B cell (primary cell): ENCODE results near the gene MXRA8. TPM values are rescaled to one million over a fixed set of nuclear protein-coding genes. Genes with fewer than 3 reads are reported as not detected.

Experiments used
- ATAC-seq: fragments of 200-7000 bp; cut with Tn5 transposase; one replicate; pipeline ENCODE4 v1.10.0; 2021; ENCODE audit warnings: low read depth, mild to moderate bottlenecking, moderate number of reproducible peaks, moderate library complexity
- CTCF ChIA-PET: fragments of 350-600 bp; sonication (Branson Sonifier 250); formaldehyde crosslinking; loops from one replicate; lab custom pipeline; 2021; ENCODE audit warnings: antibody characterized with exemption, inconsistent platforms; lab: Charles Lee
- POLR2A ChIA-PET: fragments of 350-600 bp; sonication (Branson Sonifier 250); formaldehyde crosslinking; loops from one replicate; lab custom pipeline; 2021; ENCODE audit warnings: antibody characterized with exemption; lab: Charles Lee
- DNase-seq: peaks from one replicate; pipeline ENCODE4 v3.0.0; 2013
- H2AFZ ChIP-seq: 2 replicates; pipeline ENCODE4 v1.6.1; 2012; ENCODE audit warnings: mild to moderate bottlenecking, low read depth, low read length; ENCODE audit not compliant: insufficient read depth, poor library complexity, severe bottlenecking
- H3K27ac ChIP-seq, 2 donors: 1 replicate in 1 of 2; 2 replicates in 1 of 2; pipeline ENCODE4 v1.5.1; 2012 to 2013; ENCODE audit warnings: low read length in 2 of 2, mild to moderate bottlenecking in 2 of 2, moderate library complexity in 1 of 2
- H3K27me3 ChIP-seq, 4 experiments: fragments of 200-600 bp in 1 of 4; sonication (generic) in 1 of 4; replicated peaks in 1 of 4; 1 replicate in 2 of 4; 2 replicates in 2 of 4; pipeline versions ENCODE4 v1.6.1 to v1.7.0; 2013 to 2016; ENCODE audit warnings: low read length in 3 of 4, mild to moderate bottlenecking in 2 of 4, mixed read lengths in 1 of 4, moderate library complexity in 1 of 4; ENCODE audit not compliant: insufficient read depth in 4 of 4, control insufficient read depth in 3 of 4; ENCODE audit errors: control extremely low read depth in 1 of 4
- H3K36me3 ChIP-seq, 2 experiments: replicated peaks in 1 of 2; 1 replicate in 1 of 2; 2 replicates in 1 of 2; pipeline versions ENCODE4 v1.6.1 to v1.7.1; 2013; ENCODE audit warnings: low read length in 1 of 2; ENCODE audit not compliant: insufficient read depth in 2 of 2, control insufficient read depth in 1 of 2; ENCODE audit errors: control extremely low read depth in 1 of 2, extremely low read depth in 1 of 2
- H3K4me1 ChIP-seq, 2 donors: fragments of 200-600 bp in 1 of 2; sonication (generic) in 1 of 2; 1 replicate in 1 of 2; 2 replicates in 1 of 2; pipeline versions ENCODE4 v1.5.1 to v1.6.1; 2013 to 2017; ENCODE audit warnings: low read length in 2 of 2; ENCODE audit not compliant: control insufficient read depth in 2 of 2, insufficient read depth in 2 of 2
- H3K4me2 ChIP-seq: replicated peaks from 2 replicates; pipeline ENCODE3; 2012; ENCODE audit warnings: mild to moderate bottlenecking, low read depth, low read length; ENCODE audit not compliant: poor library complexity, severe bottlenecking
- H3K4me3 ChIP-seq, 5 experiments: fragments of 200-600 bp in 1 of 5; sonication (generic) in 1 of 5; 1 replicate in 3 of 5; 2 replicates in 2 of 5; pipeline versions ENCODE4 v1.5.1 to v1.7.0; 2011 to 2016; ENCODE audit warnings: low read length in 4 of 5, mild to moderate bottlenecking in 4 of 5, low read depth in 2 of 5, control low read depth in 1 of 5, moderate library complexity in 1 of 5; ENCODE audit not compliant: insufficient read depth in 1 of 5; ENCODE audit errors: control extremely low read depth in 1 of 5, extremely low read depth in 1 of 5
- H3K79me2 ChIP-seq: fragments of 200-600 bp; sonication (generic); one replicate; pipeline ENCODE4 v1.6.0; 2016; ENCODE audit warnings: low read length; ENCODE audit not compliant: control insufficient read depth, insufficient read depth
- H3K9ac ChIP-seq: fragments of 200-600 bp; sonication (generic); 2 replicates; pipeline ENCODE4 v1.6.1; 2017; ENCODE audit warnings: mild to moderate bottlenecking, low read length, moderate library complexity
- H3K9me3 ChIP-seq, 3 donors: one replicate each; pipeline versions ENCODE4 v1.6.1 to v1.7.1; 2013; ENCODE audit warnings: low read length in 2 of 3; ENCODE audit not compliant: control insufficient read depth in 2 of 3, insufficient read depth in 1 of 3; ENCODE audit errors: control extremely low read depth in 1 of 3
- H4K20me1 ChIP-seq: 2 replicates; pipeline ENCODE4 v1.6.0; 2012; ENCODE audit warnings: mild to moderate bottlenecking, low read length; ENCODE audit not compliant: insufficient read depth, control insufficient read depth, poor library complexity, severe bottlenecking
- H3K27ac Mint-ChIP-seq: one replicate; pipeline ENCODE4 v1.8.0; 2021; ENCODE audit warnings: mixed read lengths
- H3K27me3 Mint-ChIP-seq: one replicate; pipeline ENCODE4 v1.8.0; 2021; ENCODE audit warnings: mixed read lengths
- H3K4me1 Mint-ChIP-seq: one replicate; pipeline ENCODE4 v1.8.0; 2021; ENCODE audit warnings: mixed read lengths
- H3K4me3 Mint-ChIP-seq: one replicate; pipeline ENCODE4 v1.8.0; 2021; ENCODE audit warnings: mixed read lengths
- H3K9me3 Mint-ChIP-seq: one replicate; pipeline ENCODE4 v1.8.0; 2022; ENCODE audit warnings: mixed read lengths; ENCODE audit not compliant: insufficient read depth
- EZH2 ChIP-seq: IDR thresholded peaks from 2 replicates; pipeline ENCODE4 v1.6.1; 2012; ENCODE audit warnings: borderline replicate concordance, low read depth, mild to moderate bottlenecking, moderate library complexity, low read length; ENCODE audit not compliant: insufficient read depth, poor library complexity, severe bottlenecking
- WGBS: methylation state at CpG from one replicate; pipeline ENCODE4 v1.1.5; 2013; ENCODE audit warnings: missing lambda C conversion rate; ENCODE audit not compliant: insufficient coverage; 5-methylcytosine and 5-hydroxymethylcytosine counted together
- intact Hi-C: fragments of 100-400 bp; cut with micrococcal nuclease; formaldehyde crosslinking; loops from one replicate; pipeline ENCODE4 v1.10.0; 2022
- polyA plus RNA-seq: library from polyadenylated mRNA; depleted of rRNA; stranded (reverse); fragments of >200 nt; gene quantifications from 2 replicates; pipeline ENCODE4 v1.2.3, GENCODE V29; 2012
- total RNA-seq, 2 donors: library from RNA; stranded (reverse); fragments of 120-200 nt in 1 of 2; gene quantifications; 1 replicate in 1 of 2; 2 replicates in 1 of 2; pipeline versions ENCODE4 v1.2.3 to v1.2.4, GENCODE V29; 2013 to 2022
- TF ChIP-seq, protein P1 (sequence below): fragments of 200-600 bp; IDR thresholded peaks from one replicate; pipeline ENCODE4 v1.8.0; 2022; ENCODE audit warnings: antibody characterized with exemption, mild to moderate bottlenecking

MXRA8 gene
- total and polyA plus RNA-seq, 2 donors (not counting 1 experiment from before 2014, with no cell fraction given) = 0.10 TPM; not detected in 1

- peaks cover 15% of the 10 kb centered on the region for H3K4me1 Mint-ChIP-seq
- H3K9ac ChIP-seq = no peak overlapping the region
- H2AFZ ChIP-seq = no peak overlapping the region
- CTCF ChIA-PET = no interaction called here
- H3K27me3 ChIP-seq = no peaks in the 10 kb centered on the region
- H3K4me3 Mint-ChIP-seq = no peak overlapping the region
- H3K9me3 Mint-ChIP-seq = no peaks in the 10 kb centered on the region
- peaks cover 0 to 4% of the 10 kb centered on the region in 2 experiments for H3K36me3 ChIP-seq
- no peak for DNase-seq
- H3K79me2 ChIP-seq = peaks cover 14% of the 10 kb centered on the region
- WGBS = 97% methylated on average over 57 of the region's 58 CpGs
- peaks cover 15% of the 10 kb centered on the region for H4K20me1 ChIP-seq
- peaks cover 12 to 30% of the 10 kb centered on the region in 2 donors for H3K4me1 ChIP-seq
- no peak overlapping the region for H3K4me3 ChIP-seq
- H3K27ac Mint-ChIP-seq = peak overlapping the region; percentile 46
- TF ChIP-seq, protein P1, sequence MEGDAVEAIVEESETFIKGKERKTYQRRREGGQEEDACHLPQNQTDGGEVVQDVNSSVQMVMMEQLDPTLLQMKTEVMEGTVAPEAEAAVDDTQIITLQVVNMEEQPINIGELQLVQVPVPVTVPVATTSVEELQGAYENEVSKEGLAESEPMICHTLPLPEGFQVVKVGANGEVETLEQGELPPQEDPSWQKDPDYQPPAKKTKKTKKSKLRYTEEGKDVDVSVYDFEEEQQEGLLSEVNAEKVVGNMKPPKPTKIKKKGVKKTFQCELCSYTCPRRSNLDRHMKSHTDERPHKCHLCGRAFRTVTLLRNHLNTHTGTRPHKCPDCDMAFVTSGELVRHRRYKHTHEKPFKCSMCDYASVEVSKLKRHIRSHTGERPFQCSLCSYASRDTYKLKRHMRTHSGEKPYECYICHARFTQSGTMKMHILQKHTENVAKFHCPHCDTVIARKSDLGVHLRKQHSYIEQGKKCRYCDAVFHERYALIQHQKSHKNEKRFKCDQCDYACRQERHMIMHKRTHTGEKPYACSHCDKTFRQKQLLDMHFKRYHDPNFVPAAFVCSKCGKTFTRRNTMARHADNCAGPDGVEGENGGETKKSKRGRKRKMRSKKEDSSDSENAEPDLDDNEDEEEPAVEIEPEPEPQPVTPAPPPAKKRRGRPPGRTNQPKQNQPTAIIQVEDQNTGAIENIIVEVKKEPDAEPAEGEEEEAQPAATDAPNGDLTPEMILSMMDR = no peak
- TF ChIP-seq EZH2 = no peak
- H3K27me3 Mint-ChIP-seq = no peaks in the 10 kb centered on the region
- H3K4me2 ChIP-seq = peak overlapping the region; percentile 51
- POLR2A ChIA-PET = no interaction called here
- intact Hi-C loops = no loop called here
- H3K27ac ChIP-seq = no peak overlapping the region
- no peak for ATAC-seq
- H3K9me3 ChIP-seq = peaks cover 0 to 16% (median 0%) of the 10 kb centered on the region in 3 donors
Observed at GRCh38 chr1:1329304-1330210, 28.8 kb downstream of the MXRA8 start.

- 76% methylated on average over 15 of the region's 15 CpGs for WGBS
- Histone ChIP-seq H3K4me3 (no peak overlapping the region), H3K9me3 (peaks cover 0 to 16% (median 0%) of the 10 kb centered on the region in 3 donors), H3K79me2 (peaks cover 23% of the 10 kb centered on the region), H3K4me2 (no peak overlapping the region), H3K9ac (no peak overlapping the region), H3K27me3 (no peaks in the 10 kb centered on the region), H2AFZ (no peak overlapping the region), H3K4me1 (peaks cover 15 to 35% of the 10 kb centered on the region in 2 donors), H3K27ac (no peak overlapping the region), H4K20me1 (peaks cover 18% of the 10 kb centered on the region), H3K36me3 (peaks cover 0 to 4% of the 10 kb centered on the region in 2 experiments)
- Mint-ChIP-seq H3K4me3 (no peak overlapping the region), H3K27me3 (no peaks in the 10 kb centered on the region), H3K4me1 (peaks cover 21% of the 10 kb centered on the region), H3K27ac (no peak overlapping the region), H3K9me3 (no peaks in the 10 kb centered on the region)
- ATAC-seq = no peak
- no peak for DNase-seq
- ChIA-PET CTCF (no interaction called here), POLR2A (no interaction called here)
- intact Hi-C loops = no loop called here
- no peak for TF ChIP-seq EZH2
- TF ChIP-seq, protein P1 = no peak
Observed at GRCh38 chr1:1328254-1328653, 30.1 kb downstream of the MXRA8 start.
